Skeletal muscle cell (primary cell): ENCODE data around the gene ITLN1.
"Not testable (repeated sequence)": the region's sequence is repeated elsewhere in the genome, so short reads cannot be mapped to it uniquely, and the experiment has no call there.

Experiments used
- DNase-seq: peaks from one replicate; pipeline ENCODE4 v3.0.0-alpha.2; 2010; ENCODE audit warnings: low read depth
- H3K4me3 ChIP-seq: 2 replicates; pipeline ENCODE4 v1.5.1; 2011; ENCODE audit warnings: low read depth, mild to moderate bottlenecking, control low read depth, low read length, moderate library complexity

Gene ITLN1

GRCh38 chr1:160885042-160885441, at the start of gene ITLN1:
Gene ITLN1, minus strand, starts transcription at chr1:160885180. Its CDS starts 303 bp downstream, at chr1:160884877.
- DNase-seq: no peak

DNA sequence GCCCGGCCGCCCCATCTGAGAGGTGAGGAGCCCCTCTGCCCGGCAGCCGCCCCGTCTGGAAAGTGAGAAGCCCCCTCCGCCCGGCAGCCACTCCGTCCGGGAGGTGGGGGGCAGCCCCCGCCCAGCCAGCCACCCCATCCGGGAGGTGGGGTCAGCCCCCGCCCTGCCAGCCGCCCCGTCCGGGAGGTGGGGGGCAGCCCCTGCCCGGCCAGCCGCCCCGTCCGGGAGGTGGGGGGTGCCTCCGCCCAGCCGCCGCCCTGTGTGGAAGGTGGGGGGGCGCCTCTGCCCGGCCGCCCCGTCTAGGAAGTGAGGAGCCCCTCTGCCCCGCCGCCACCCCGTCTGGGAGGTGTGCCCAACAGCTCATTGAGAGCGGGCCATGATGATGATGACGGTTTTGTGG, 48.3 kb upstream of the ITLN1 start:
- not testable (repeated sequence) for H3K4me3 ChIP-seq, DNase-seq

More at GRCh38 chr1:160885042-160885441, at the start of gene ITLN1:
- H3K4me3 ChIP-seq: no peak within 1 kb of the TSS

DNA sequence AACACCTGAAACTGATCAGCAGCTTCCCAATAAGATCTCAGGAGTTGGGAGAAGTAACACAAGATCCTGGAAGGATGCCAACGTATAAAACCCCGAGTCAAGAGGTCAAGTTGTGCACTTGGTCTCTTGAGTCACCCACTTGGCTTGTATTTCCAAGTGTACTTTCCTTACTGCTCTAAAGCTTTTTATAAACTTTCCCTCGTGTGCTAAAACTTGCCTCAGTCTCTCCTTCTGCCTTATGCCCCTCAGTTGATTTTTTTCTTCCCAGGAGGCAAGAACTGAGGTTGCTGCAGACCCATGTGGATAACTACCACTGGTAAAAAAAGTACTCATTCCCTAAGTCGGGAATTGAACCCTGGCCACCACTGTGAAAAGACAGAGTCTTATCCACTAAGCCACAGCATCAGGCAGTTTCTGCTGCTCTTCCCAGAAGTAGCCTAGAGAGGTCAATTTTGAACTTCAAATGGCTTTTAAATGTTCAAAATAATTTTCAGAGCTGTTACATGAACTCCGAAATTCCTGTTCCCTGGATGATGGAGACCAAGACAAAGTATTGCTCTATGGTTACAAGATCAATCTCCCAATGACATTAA, 40.8 kb upstream of the ITLN1 start:
- DNase-seq: no peak

DNA sequence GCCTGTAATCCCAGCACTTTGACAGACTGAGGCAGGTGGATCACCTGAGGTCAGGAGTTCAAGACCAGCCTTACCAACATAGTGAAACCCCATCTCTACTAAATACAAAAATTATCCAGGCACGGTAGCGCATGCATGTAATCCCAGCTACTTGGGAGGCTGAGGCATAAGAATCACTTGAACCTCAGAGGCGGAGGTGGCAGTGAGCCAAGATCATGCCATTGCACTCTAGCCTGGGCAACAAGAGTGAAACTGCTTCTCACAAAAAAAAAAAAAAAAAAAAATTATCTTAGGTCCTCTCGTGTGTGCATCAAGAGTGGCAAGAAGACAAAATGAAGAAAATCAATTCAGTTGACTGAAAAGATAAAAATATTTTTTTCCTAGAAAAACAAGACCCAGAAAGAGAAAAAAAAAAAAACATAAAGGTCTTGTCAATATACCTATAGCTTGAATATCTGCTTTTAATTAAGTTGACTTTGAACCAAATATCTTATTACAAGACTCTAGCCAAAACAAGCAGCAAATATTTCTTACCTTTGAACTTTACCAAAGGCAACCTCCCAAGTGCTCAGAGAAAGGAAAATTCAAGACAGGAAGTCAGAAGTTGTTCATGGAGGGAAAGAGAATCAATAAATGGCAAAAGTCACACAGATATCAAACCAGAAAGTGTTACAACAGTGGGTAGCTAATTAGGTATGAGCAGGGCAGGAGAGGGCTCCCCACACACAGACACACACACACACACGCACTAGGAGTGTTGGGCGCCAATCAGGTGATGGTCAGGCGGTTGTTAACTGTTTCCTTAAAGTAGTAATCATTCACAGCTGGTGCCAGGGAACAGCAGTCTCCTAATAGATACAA, 40.0 kb upstream of the ITLN1 start:
- DNase-seq: no peak
- no peak overlapping the region for H3K4me3 ChIP-seq

More for the DNA sequence above, 40.8 kb upstream of the ITLN1 start:
- no peak overlapping the region for H3K4me3 ChIP-seq

DNA sequence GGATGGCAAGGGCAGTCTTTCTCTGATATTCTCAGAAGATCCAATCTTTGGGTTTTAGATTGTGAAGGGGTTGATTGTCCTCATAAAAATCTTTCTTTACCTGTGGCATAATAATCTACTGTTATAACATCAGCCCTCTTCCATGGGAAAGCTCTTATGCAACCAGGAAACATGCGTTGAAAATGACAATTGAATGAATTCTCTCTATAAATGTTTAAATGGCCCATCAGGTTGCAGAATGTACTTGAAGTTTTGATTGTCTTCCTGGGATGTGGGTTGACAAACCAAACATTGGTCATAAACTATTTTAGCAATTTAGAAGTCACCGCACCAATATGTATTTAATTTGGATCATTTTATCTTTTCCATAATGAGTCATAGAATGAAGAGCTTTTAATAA, 31.7 kb upstream of the ITLN1 start:
- no peak overlapping the region for H3K4me3 ChIP-seq
- no peak for DNase-seq

- H3K4me3 ChIP-seq, DNase-seq: not testable (repeated sequence)
Observed at GRCh38 chr1:160913229-160913628, 28.2 kb upstream of the ITLN1 start.

- no peak for DNase-seq
- H3K4me3 ChIP-seq: no peak overlapping the region
Observed at GRCh38 chr1:160911925-160912324, 26.9 kb upstream of the ITLN1 start.

DNA sequence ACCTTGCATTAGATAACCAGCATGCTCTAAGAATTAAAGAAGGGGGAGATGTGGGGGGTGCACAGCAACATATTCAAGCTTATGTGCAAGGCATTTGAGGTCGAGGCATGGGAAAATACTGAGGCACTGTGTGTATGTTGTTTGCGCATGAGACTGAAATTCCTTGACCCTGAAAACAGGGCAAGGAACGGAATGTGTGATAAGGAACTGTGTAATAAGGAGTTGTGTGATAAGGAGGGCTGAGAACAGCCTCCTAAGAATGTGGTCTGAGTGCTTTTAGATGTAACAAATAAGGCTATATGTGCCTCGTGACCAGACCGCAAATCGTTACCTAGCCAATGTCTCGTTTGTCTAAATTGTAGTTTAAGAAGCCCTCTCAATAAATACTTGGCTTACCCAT, 26.5 kb upstream of the ITLN1 start:
- H3K4me3 ChIP-seq: no peak overlapping the region
- DNase-seq: no peak

DNA sequence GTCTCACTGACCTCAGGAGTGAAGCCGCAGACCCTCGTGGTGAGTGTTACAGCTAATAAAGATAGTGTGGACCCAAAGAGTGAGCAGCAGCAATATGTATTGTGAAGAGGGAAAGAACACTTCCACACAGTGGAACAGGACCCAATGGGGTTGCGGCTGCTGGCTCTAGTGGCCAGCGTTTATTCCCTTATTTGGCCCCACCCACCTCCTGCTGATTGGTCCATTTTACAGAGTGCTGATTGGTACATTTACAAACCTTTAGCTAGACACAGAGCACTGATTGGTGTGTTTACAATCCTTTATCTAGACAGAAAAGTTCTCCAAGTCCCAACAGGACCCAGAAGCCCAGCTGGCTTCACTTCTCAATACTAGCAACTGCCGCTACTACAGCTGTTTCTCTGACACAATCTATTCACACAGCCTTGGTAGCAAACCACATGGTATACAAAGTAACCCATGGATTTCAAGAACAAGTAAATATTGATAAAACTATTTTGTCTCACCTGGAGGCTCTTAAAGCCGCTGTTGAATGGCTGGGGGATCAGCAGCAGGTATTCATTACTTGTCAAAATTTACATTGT, 25.3 kb upstream of the ITLN1 start:
- DNase-seq: no peak
- H3K4me3 ChIP-seq: no peak overlapping the region

GRCh38 chr1:160907976-160908375, 23.0 kb upstream of the ITLN1 start:
- no peak overlapping the region for H3K4me3 ChIP-seq
- DNase-seq: no peak

- no peak for DNase-seq
- no peak overlapping the region for H3K4me3 ChIP-seq
Observed at GRCh38 chr1:160905617-160905989, 20.6 kb upstream of the ITLN1 start.

DNA sequence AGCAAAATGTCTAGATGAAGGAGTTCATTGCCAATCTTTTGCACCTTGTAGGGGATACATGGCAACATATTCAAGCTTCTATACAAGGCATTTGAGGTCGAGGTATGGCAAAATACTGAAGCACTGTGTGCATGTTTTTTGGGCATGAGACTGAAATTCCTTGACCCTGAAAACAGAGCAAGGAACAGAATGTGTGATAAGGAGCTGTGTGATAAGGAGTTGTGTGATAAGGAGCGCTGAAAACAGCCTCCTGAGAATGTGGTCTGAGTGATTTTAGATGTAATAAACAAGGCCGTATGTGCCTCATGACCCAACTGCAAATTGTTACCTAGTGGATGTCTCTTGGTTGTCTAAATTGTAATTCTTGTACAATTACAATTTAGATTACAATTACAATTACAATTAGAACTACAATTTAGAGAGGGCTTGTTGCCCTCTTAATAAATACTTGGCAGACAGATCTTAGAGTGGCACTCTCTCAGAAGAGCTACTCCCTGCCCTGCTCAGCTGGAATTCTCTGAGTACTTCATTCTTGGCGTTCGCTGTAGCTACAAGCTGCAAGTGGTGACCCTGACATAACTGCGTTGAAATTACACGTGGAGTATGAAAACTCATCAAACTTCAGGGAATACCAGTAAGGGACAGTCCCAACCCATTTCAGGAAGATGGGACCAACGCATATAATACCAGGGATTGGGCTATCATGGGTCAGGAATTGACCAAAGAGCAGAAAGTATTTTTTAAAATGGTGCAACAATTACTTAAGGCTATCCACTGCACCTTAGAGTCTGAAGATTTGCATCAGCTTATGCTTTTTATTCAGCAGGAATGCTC, 20.0 kb upstream of the ITLN1 start:
- no peak overlapping the region for H3K4me3 ChIP-seq
- no peak for DNase-seq

- DNase-seq: not testable (repeated sequence)
Observed at GRCh38 chr1:160902251-160902650, 17.3 kb upstream of the ITLN1 start.

GRCh38 chr1:160901768-160902167, 16.8 kb upstream of the ITLN1 start:
- DNase-seq: no peak
- H3K4me3 ChIP-seq: no peak overlapping the region

More at GRCh38 chr1:160902251-160902650, 17.3 kb upstream of the ITLN1 start:
- not testable (repeated sequence) for H3K4me3 ChIP-seq

DNA sequence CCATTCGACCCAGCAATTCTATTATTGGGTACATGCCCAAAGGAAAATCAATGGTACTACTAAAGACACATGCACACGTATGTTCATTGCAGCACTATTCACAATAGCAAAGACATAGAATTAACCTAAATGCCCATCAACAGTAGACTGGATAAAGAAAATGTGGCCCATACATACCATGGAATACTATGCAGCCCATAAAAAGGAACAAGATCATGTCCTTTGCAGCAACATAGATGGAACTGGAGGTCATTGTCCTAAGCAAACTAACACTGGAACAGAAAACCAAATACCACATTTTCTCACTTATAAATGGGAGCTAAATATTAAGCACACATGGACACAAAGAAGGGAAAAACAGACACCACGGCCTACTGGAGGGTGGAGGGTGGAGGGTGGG, 15.7 kb upstream of the ITLN1 start:
- not testable (repeated sequence) for H3K4me3 ChIP-seq, DNase-seq

- not testable (repeated sequence) for H3K4me3 ChIP-seq, DNase-seq
Observed at GRCh38 chr1:160894368-160895135, 9.6 kb upstream of the ITLN1 start.

- DNase-seq: no peak
- H3K4me3 ChIP-seq: no peak overlapping the region
Observed at GRCh38 chr1:160891474-160891873, 6.5 kb upstream of the ITLN1 start.

- no peak for DNase-seq
Observed at GRCh38 chr1:160888926-160889325, 3.9 kb upstream of the ITLN1 start.

DNA sequence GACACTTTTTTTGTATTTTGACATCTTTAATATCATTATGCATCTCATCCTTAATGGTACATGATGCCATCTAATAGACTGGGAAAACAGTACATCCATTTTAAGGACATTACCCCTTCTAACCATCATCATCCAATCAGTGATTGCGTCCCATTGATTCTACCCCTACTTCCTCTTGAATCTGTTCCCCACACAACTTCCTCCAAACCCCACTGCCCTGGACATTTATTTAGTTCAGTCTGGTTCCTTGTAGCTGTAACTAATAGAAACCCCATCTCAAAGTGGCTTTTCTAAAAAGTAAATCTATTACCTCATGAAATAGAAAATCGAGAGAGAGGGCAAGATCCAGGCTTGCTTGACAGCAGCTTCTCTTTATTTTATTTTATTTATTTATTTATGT, 2.1 kb upstream of the ITLN1 start:
- DNase-seq: no peak
- H3K4me3 ChIP-seq: no peak overlapping the region

More at GRCh38 chr1:160888926-160889325, 3.9 kb upstream of the ITLN1 start:
- no peak overlapping the region for H3K4me3 ChIP-seq
